ENCODE data around the gene WWOX. TPM values are rescaled to one million over a fixed set of nuclear protein-coding genes. Genes with fewer than 3 reads are reported as not detected.

WWOX gene
- total RNA-seq, 4 donors from 2014 or later = 76.8 to 102 (median 83.6) TPM

GRCh38 chr16:78113258-78113657, 13.8 kb downstream of the WWOX start:
- no peaks in the 10 kb centered on the region for H3K4me1 ChIP-seq
- no peaks in the 10 kb centered on the region for H3K27me3 ChIP-seq
- H3K4me3 ChIP-seq = no peak overlapping the region
- 92 to 100% methylated on average over 2 of the region's 2 CpGs for WGBS, 2 donors
- no peaks in the 10 kb centered on the region for H3K9me3 ChIP-seq
- DNase-seq (ENCODE audit: low spot score in 2 of 2) = no peak
- no peak overlapping the region for H3K27ac ChIP-seq
- peaks cover 0 to 95% (median 0%) of the 10 kb centered on the region in 3 donors for H3K36me3 ChIP-seq
- TF ChIP-seq CTCF (IDR thresholded peaks at IDR 0.05) (no peak), EP300 (IDR thresholded peaks at IDR 0.05) (no peak), POLR2A (IDR thresholded peaks at IDR 0.05) (no peak)

GRCh38 chr16:78115659-78116058, 16.2 kb downstream of the WWOX start:
- 95% methylated on average over 5 of the region's 5 CpGs for WGBS, 2 donors
- no peak overlapping the region for H3K27ac ChIP-seq
- peaks cover 0 to 84% (median 2%) of the 10 kb centered on the region in 3 donors for H3K36me3 ChIP-seq
- no peak for TF ChIP-seq POLR2A (IDR thresholded peaks at IDR 0.05)
- no peak for TF ChIP-seq CTCF (IDR thresholded peaks at IDR 0.05)
- no peak for TF ChIP-seq EP300 (IDR thresholded peaks at IDR 0.05)
- no peaks in the 10 kb centered on the region for H3K9me3 ChIP-seq
- H3K27me3 ChIP-seq = no peaks in the 10 kb centered on the region
- no peaks in the 10 kb centered on the region for H3K4me1 ChIP-seq
- no peak for DNase-seq (ENCODE audit: low spot score in 2 of 2)
- no peak overlapping the region for H3K4me3 ChIP-seq

GRCh38 chr16:78116946-78117345, 17.5 kb downstream of the WWOX start:
- TF ChIP-seq POLR2A (IDR thresholded peaks at IDR 0.05) (no peak), CTCF (IDR thresholded peaks at IDR 0.05) (no peak), EP300 (IDR thresholded peaks at IDR 0.05) (no peak)
- 73 to 92% methylated on average over 4 of the region's 4 CpGs for WGBS, 2 donors
- Histone ChIP-seq H3K27ac (no peak overlapping the region), H3K4me3 (no peak overlapping the region), H3K36me3 (peaks cover 0 to 71% (median 2%) of the 10 kb centered on the region in 3 donors), H3K27me3 (no peaks in the 10 kb centered on the region), H3K9me3 (no peaks in the 10 kb centered on the region), H3K4me1 (peaks cover 0 to 2% (median under 1%) of the 10 kb centered on the region in 4 donors)
- DNase-seq (ENCODE audit: low spot score in 2 of 2) = no peak

GRCh38 chr16:78117391-78117790, 17.9 kb downstream of the WWOX start:
- H3K4me1 ChIP-seq = peaks cover 0 to 6% (median 4%) of the 10 kb centered on the region in 4 donors
- TF ChIP-seq CTCF (IDR thresholded peaks at IDR 0.05) = no peak
- TF ChIP-seq POLR2A (IDR thresholded peaks at IDR 0.05) = no peak
- TF ChIP-seq EP300 (IDR thresholded peaks at IDR 0.05) = no peak
- H3K27me3 ChIP-seq = no peaks in the 10 kb centered on the region
- no peak overlapping the region for H3K4me3 ChIP-seq
- H3K36me3 ChIP-seq = peaks cover 0 to 67% (median 2%) of the 10 kb centered on the region in 3 donors
- WGBS, 2 donors = 92 to 95% methylated on average over 5 of the region's 5 CpGs
- no peak for DNase-seq (ENCODE audit: low spot score in 2 of 2)
- no peaks in the 10 kb centered on the region for H3K9me3 ChIP-seq
- H3K27ac ChIP-seq = no peak overlapping the region

GRCh38 chr16:78118469-78119025, 19.1 kb downstream of the WWOX start:
- H3K36me3 ChIP-seq = peaks cover 0 to 55% (median 2%) of the 10 kb centered on the region in 3 donors
- WGBS, 2 donors = 64 to 85% methylated on average over 3 to 4 of the region's 4 CpGs

More at GRCh38 chr16:78118469-78119025, 19.1 kb downstream of the WWOX start:
- H3K27ac ChIP-seq = no peak overlapping the region
- H3K27me3 ChIP-seq = no peaks in the 10 kb centered on the region
- no peak for TF ChIP-seq EP300 (IDR thresholded peaks at IDR 0.05)
- TF ChIP-seq POLR2A (IDR thresholded peaks at IDR 0.05) = no peak
- TF ChIP-seq CTCF (IDR thresholded peaks at IDR 0.05) = no peak
- no peaks in the 10 kb centered on the region for H3K9me3 ChIP-seq
- peaks cover 0 to 17% (median 7%) of the 10 kb centered on the region in 4 donors for H3K4me1 ChIP-seq
- H3K4me3 ChIP-seq = no peak overlapping the region
- DNase-seq (ENCODE audit: low spot score in 2 of 2) = no peak
